GM10266 (cell line): ENCODE results near the gene DENND5A.
A peak's percentile ranks its signal among the peaks of the same experiment; 100 is the strongest.
"Not testable (repeated sequence)": the region's sequence is repeated elsewhere in the genome, so short reads cannot be mapped to it uniquely, and the experiment has no call there.

Experiments
- DNase-seq: peaks from one replicate; pipeline ENCODE4 v3.0.0; 2012; ENCODE audit errors: extremely low spot score
- TF ChIP-seq, protein P1 (sequence below): IDR thresholded peaks from 2 replicates; pipeline ENCODE4 v1.5.1; 2012; ENCODE audit warnings: mild to moderate bottlenecking, low read depth; ENCODE audit not compliant: control insufficient read depth, insufficient read depth; ENCODE audit errors: missing control alignments

DENND5A gene

GRCh38 chr11:9170450-9170849 is 94.7 kb downstream of the DENND5A start:
- DNase-seq = no peak
- TF ChIP-seq, protein P1, sequence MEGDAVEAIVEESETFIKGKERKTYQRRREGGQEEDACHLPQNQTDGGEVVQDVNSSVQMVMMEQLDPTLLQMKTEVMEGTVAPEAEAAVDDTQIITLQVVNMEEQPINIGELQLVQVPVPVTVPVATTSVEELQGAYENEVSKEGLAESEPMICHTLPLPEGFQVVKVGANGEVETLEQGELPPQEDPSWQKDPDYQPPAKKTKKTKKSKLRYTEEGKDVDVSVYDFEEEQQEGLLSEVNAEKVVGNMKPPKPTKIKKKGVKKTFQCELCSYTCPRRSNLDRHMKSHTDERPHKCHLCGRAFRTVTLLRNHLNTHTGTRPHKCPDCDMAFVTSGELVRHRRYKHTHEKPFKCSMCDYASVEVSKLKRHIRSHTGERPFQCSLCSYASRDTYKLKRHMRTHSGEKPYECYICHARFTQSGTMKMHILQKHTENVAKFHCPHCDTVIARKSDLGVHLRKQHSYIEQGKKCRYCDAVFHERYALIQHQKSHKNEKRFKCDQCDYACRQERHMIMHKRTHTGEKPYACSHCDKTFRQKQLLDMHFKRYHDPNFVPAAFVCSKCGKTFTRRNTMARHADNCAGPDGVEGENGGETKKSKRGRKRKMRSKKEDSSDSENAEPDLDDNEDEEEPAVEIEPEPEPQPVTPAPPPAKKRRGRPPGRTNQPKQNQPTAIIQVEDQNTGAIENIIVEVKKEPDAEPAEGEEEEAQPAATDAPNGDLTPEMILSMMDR = no peak

- DNase-seq = peak; percentile 35
- TF ChIP-seq, protein P1 = no peak
These were observed 95.4 kb downstream of the DENND5A start for GRCh38 chr11:9169595-9170295.

DNA sequence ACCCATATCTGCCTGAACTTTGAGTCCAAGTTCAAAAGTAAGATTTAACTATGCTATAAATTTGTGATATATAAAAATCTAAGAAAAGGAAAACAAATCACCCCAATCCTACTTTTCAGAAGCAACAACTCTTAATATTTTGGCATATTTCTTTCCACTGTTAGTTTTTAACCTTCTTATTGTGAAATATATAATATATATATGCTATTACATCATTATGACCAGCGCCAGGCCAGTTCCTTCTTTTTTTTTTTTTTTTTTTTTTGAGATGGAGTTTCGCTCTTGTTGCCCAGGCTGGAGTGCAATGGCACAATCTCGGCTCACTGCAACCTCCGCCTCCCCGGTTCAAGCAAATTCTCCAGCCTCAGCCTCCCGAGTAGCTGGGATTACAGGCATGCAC is 103.2 kb downstream of the DENND5A start:
- DNase-seq = not testable (repeated sequence)

DNA sequence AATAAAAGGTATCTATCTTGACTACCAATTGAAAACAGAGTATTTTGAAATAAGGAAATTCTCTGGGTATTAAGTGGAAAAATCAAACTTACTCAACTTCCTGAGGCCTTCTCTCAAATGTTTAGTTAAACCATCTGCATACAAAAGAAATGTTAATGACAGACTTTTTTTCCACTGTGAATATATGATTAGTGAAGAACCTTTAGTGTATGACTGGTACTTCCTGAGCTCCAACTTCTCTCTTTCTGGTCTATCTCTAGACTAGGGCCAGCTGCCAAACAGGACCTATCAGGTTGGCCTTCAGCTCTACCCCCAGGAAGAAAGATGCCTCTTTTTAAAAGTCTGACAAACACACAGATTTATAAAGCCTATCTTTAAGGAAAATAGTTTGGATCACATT is 105.0 kb downstream of the DENND5A start:
- DNase-seq = no peak

GRCh38 chr11:9158898-9159391 is 106.2 kb downstream of the DENND5A start:
- TF ChIP-seq, protein P1 = no peak
- DNase-seq = no peak

More for the DNA sequence above, 105.0 kb downstream of the DENND5A start:
- TF ChIP-seq, protein P1 = no peak

- DNase-seq = no peak
- TF ChIP-seq, protein P1 = no peak
These were observed 109.2 kb downstream of the DENND5A start for GRCh38 chr11:9155930-9156329.

DNA sequence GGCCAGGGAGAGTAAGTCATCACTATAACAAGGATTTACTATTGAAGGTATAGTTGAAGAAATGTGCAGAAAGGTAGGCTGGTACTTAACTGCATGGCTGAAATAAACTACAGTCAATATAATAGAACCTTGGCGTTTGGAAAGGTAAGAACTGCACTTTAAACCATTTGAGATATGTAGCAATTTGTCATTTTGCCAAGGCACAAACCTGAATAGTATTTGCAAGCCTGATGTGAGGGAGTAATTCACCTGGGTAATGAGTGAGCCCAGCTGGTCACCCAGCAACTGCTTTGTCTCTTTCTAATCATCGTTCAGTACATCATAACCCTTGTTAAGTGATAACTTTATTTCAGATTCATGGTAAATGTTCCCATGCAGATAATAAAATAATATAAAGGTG is 111.5 kb downstream of the DENND5A start:
- TF ChIP-seq, protein P1 = no peak
- no peak for DNase-seq

- TF ChIP-seq, protein P1 = no peak
- DNase-seq = no peak
These were observed 113.5 kb downstream of the DENND5A start for GRCh38 chr11:9151631-9152030.
